Heart left ventricle (tissue), 13 donors: ENCODE results near the gene LYPD1.

Experiments used
- POLR2A ChIP-seq, 2 donors: fragments of 450-650 bp; IDR thresholded peaks; one replicate each; pipeline ENCODE4 v1.6.1; 2017; ENCODE audit warnings: antibody characterized with exemption in 2 of 2, mild to moderate bottlenecking in 2 of 2, moderate library complexity in 2 of 2
- TF ChIP-seq, protein P1 (sequence below), 12 donors: fragments of 200-600 bp; sonication (generic) in 4 of 12; IDR thresholded peaks; one replicate each; pipeline versions ENCODE4 v1.5.0 to v1.8.0; 2018 to 2022; ENCODE audit warnings: antibody characterized with exemption in 12 of 12, mild to moderate bottlenecking in 5 of 12
- donor health status: ischemic (EF 13 %, LVEDD 7.1; RV severe dilation, severe dysfunction).
- donor health status: DM: no; HTN: yes; CAD: no.
- donor health status: DM: no; HTN: no; CAD: no.
- donor health status: ischemic (EF 25% LVEDD 6.9; RV normal size, moderate dysfunction).
- donor health status: ischemic (EF 25% LVEDD 5.7; RV mildly dilated, moderate dysfunction).
- donor health status: ischemic (EF 35%, LVEDD 5.7; RV mildly dilated, moderate dysfunction).
- donor health status: nonischemic (EF 11% LVEDD 7.7; RV severe dilation, severe dysfunction).
- donor health status: DM: yes; HTN: yes; CAD: no.
- donor health status: PGD.
- donor health status: ischemic (EF 29% LVEDD 5.4; RV normal size, mild dysfunction).
- donor health status: nonischemic (EF 23%, LVEDD 6.1; RV moderate dilation, normal function).

DNA sequence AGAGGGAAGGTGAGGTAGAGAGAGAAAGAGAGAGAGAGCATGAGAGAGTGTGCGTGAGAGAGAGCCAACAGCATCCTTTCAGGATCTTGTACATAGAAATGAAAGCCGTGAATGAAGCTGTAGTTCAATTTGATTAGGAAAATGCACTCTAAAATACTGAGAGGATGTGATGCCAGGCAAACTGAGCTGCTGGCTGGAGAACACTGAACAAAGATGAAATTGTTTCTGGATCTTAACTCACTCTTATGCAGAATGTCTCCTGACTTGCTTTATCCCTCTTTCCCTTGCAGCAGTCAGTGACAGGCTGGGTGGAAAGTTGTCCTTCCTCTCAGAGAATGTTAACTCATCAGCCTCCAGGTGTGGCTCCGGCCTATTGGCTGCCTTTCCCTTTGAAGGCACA lies 10.7 kb downstream of the LYPD1 start:
- TF ChIP-seq, protein P1, sequence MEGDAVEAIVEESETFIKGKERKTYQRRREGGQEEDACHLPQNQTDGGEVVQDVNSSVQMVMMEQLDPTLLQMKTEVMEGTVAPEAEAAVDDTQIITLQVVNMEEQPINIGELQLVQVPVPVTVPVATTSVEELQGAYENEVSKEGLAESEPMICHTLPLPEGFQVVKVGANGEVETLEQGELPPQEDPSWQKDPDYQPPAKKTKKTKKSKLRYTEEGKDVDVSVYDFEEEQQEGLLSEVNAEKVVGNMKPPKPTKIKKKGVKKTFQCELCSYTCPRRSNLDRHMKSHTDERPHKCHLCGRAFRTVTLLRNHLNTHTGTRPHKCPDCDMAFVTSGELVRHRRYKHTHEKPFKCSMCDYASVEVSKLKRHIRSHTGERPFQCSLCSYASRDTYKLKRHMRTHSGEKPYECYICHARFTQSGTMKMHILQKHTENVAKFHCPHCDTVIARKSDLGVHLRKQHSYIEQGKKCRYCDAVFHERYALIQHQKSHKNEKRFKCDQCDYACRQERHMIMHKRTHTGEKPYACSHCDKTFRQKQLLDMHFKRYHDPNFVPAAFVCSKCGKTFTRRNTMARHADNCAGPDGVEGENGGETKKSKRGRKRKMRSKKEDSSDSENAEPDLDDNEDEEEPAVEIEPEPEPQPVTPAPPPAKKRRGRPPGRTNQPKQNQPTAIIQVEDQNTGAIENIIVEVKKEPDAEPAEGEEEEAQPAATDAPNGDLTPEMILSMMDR (IDR thresholded peaks at IDR 0.05) = no peak
- no peak for TF ChIP-seq POLR2A (IDR thresholded peaks at IDR 0.05)
